Raji (cell line): ENCODE measurements around the gene MED27.

Experiments used
- POLR2A ChIP-seq: IDR thresholded peaks from 2 replicates; pipeline ENCODE4 v1.6.1; 2011; ENCODE audit warnings: low read depth, low read length, control low read depth; ENCODE audit not compliant: insufficient read depth

Gene MED27

GRCh38 chr9:132003319-132003704 lies 76.4 kb downstream of the MED27 start:
- TF ChIP-seq POLR2A = no peak

GRCh38 chr9:132002643-132003318 lies 76.9 kb downstream of the MED27 start:
- TF ChIP-seq POLR2A = no peak

GRCh38 chr9:132001567-132001966 lies 78.1 kb downstream of the MED27 start:
- no peak for TF ChIP-seq POLR2A

- TF ChIP-seq POLR2A = no peak
Measured at GRCh38 chr9:132000659-132001058, 79.0 kb downstream of the MED27 start.

GRCh38 chr9:131999692-132000551 lies 79.7 kb downstream of the MED27 start:
- TF ChIP-seq POLR2A = no peak

GRCh38 chr9:131997779-131998178 lies 81.9 kb downstream of the MED27 start:
- TF ChIP-seq POLR2A = no peak

- TF ChIP-seq POLR2A = no peak
Measured at GRCh38 chr9:131997076-131997475, 82.6 kb downstream of the MED27 start.

- no peak for TF ChIP-seq POLR2A
Measured at GRCh38 chr9:131995382-131995781, 84.3 kb downstream of the MED27 start.

GRCh38 chr9:131994364-131995125 lies 85.1 kb downstream of the MED27 start:
- TF ChIP-seq POLR2A = no peak

- no peak for TF ChIP-seq POLR2A
Measured at GRCh38 chr9:131992906-131993657, 86.6 kb downstream of the MED27 start.

GRCh38 chr9:131987232-131987631 lies 92.4 kb downstream of the MED27 start:
- TF ChIP-seq POLR2A = no peak

- no peak for TF ChIP-seq POLR2A
Measured at GRCh38 chr9:131986576-131986975, 93.1 kb downstream of the MED27 start.

GRCh38 chr9:131986089-131986488 lies 93.6 kb downstream of the MED27 start:
- no peak for TF ChIP-seq POLR2A

- no peak for TF ChIP-seq POLR2A
Measured at GRCh38 chr9:131984564-131984963, 95.1 kb downstream of the MED27 start.
